Trophoblast cell (in vitro differentiated cells and primary cell): ENCODE measurements around the gene PRKCH.
A peak's percentile ranks its signal among the peaks of the same experiment; 100 is the strongest.

Experiments used
- DNase-seq, 2 donors: peaks; one replicate each; pipeline ENCODE4 v3.0.0-alpha.2; 2016
- H2AFZ ChIP-seq: 2 replicates; pipeline ENCODE4 v1.6.1; 2013; ENCODE audit warnings: low read length, moderate library complexity, mild to moderate bottlenecking; ENCODE audit not compliant: insufficient read depth, poor library complexity
- H2AK5ac ChIP-seq: 2 replicates; pipeline ENCODE4 v1.6.1; 2013; ENCODE audit warnings: mild to moderate bottlenecking, low read length
- H2BK120ac ChIP-seq: 2 replicates; pipeline ENCODE4 v1.6.1; 2013; ENCODE audit warnings: low read length, mild to moderate bottlenecking, moderate library complexity; ENCODE audit not compliant: insufficient read depth, poor library complexity
- H2BK12ac ChIP-seq: 2 replicates; pipeline ENCODE4 v1.6.1; 2013; ENCODE audit warnings: mild to moderate bottlenecking, low read length, moderate library complexity
- H2BK5ac ChIP-seq: 2 replicates; pipeline ENCODE4 v1.6.1; 2013; ENCODE audit warnings: low read length, low read depth, moderate library complexity, mild to moderate bottlenecking; ENCODE audit not compliant: poor library complexity
- H3K14ac ChIP-seq: 2 replicates; pipeline ENCODE4 v1.6.1; 2013; ENCODE audit warnings: mild to moderate bottlenecking, low read length
- H3K18ac ChIP-seq: 2 replicates; pipeline ENCODE4 v1.6.1; 2013; ENCODE audit warnings: mild to moderate bottlenecking, low read length
- H3K23ac ChIP-seq: 2 replicates; pipeline ENCODE4 v1.6.1; 2013; ENCODE audit warnings: low read length
- H3K27ac ChIP-seq: 2 replicates; pipeline ENCODE4 v1.5.1; 2013; ENCODE audit warnings: low read depth, mild to moderate bottlenecking, inconsistent platforms, low read length, moderate library complexity
- H3K27me3 ChIP-seq: 2 replicates; pipeline ENCODE4 v1.6.1; 2013; ENCODE audit warnings: inconsistent platforms, mild to moderate bottlenecking, low read length, moderate library complexity; ENCODE audit not compliant: insufficient read depth
- H3K36me3 ChIP-seq, 2 experiments: 1 replicate in 1 of 2; 2 replicates in 1 of 2; pipeline ENCODE4 v1.6.1; 2013; ENCODE audit warnings: low read length in 2 of 2, mild to moderate bottlenecking in 2 of 2, moderate library complexity in 1 of 2; ENCODE audit not compliant: insufficient read depth in 2 of 2, control insufficient read depth in 1 of 2
- H3K4ac ChIP-seq: 2 replicates; pipeline ENCODE4 v1.6.1; 2013; ENCODE audit warnings: low read depth, mild to moderate bottlenecking, low read length, moderate library complexity
- H3K4me1 ChIP-seq, 2 experiments: 1 replicate in 1 of 2; 2 replicates in 1 of 2; pipeline ENCODE4 v1.6.1; 2013; ENCODE audit warnings: low read length in 2 of 2, mild to moderate bottlenecking in 2 of 2, moderate library complexity in 1 of 2; ENCODE audit not compliant: insufficient read depth in 2 of 2, control insufficient read depth in 1 of 2
- H3K4me2 ChIP-seq: 2 replicates; pipeline ENCODE4 v1.6.1; 2013; ENCODE audit warnings: inconsistent platforms, mild to moderate bottlenecking, low read length, moderate library complexity
- H3K4me3 ChIP-seq: 2 replicates; pipeline ENCODE4 v1.5.1; 2013; ENCODE audit warnings: mild to moderate bottlenecking, low read depth, low read length, inconsistent platforms
- H3K79me1 ChIP-seq: one replicate; pipeline ENCODE4 v1.6.1; 2013; ENCODE audit warnings: low read length
- H3K79me2 ChIP-seq: 2 replicates; pipeline ENCODE4 v1.6.1; 2013; ENCODE audit warnings: low read length, mild to moderate bottlenecking; ENCODE audit not compliant: control insufficient read depth, insufficient read depth, poor library complexity
- H3K9ac ChIP-seq: 2 replicates; pipeline ENCODE4 v1.6.1; 2013; ENCODE audit warnings: mild to moderate bottlenecking, low read length
- H3K9me3 ChIP-seq: 2 replicates; pipeline ENCODE4 v1.6.1; 2013; ENCODE audit warnings: low read depth, mild to moderate bottlenecking, control low read depth, inconsistent platforms, low read length; ENCODE audit not compliant: insufficient read depth
- H4K12ac ChIP-seq: 2 replicates; pipeline ENCODE4 v1.6.1; 2013; ENCODE audit warnings: low read depth, mild to moderate bottlenecking, low read length, moderate library complexity
- H4K8ac ChIP-seq: 2 replicates; pipeline ENCODE4 v1.6.1; 2013; ENCODE audit warnings: low read depth, mild to moderate bottlenecking, low read length, moderate library complexity
- H4K91ac ChIP-seq: one replicate; pipeline ENCODE4 v1.6.1; 2013; ENCODE audit warnings: low read depth, mild to moderate bottlenecking, low read length, moderate library complexity
- WGBS: extraction: QIAGEN DNeasy Blood & Tissue Kit; methylation state at CpG from one replicate; pipeline ENCODE4 v1.1.7; 2013; ENCODE audit warnings: missing lambda C conversion rate; ENCODE audit not compliant: insufficient read length, insufficient coverage; ENCODE audit errors: extremely low coverage; 5-methylcytosine and 5-hydroxymethylcytosine counted together

PRKCH gene

DNA sequence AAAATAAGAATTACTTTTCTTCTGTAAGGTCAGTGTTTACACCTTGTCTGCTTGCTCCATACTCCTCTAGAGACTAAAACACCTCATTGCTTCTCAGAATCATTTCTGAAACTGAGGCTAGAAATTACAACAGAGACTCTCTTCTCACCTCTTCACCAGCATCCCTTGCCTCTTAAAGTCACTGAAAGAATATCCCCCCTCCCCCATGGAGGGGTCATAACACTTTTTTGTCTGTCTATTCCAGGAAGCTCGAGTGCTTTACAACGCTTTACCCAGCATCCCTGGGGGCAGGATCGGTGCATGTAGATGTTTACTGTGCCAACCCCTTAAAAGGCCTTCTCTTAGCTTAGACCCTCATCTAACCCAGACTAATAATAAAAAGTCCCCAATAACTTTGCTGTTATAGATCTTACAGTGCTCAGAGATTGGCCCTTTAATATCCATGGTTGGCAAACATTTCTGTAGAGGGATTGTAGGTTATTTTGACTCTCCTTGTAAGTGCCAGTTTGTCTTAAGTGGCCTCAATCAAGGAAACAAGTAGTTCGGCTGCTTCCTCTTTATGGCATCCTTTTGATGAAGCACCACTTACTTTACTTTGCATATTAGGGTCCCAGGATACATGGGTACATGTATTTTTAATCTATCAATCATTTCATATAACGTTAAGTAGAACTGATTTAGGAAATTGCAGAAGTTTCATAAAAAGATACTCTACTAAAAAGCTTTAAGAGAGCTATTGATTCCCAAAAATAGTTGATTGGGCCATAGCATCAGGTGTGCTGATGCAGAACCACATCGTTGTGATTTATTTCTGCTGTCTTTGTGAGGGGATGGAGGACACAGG is 29.3 kb downstream of the PRKCH start:
- Histone ChIP-seq H3K14ac (no peak overlapping the region), H3K9ac (no peak overlapping the region), H4K8ac (no peak overlapping the region), H3K27ac (no peak overlapping the region), H3K4me2 (no peak overlapping the region), H4K91ac (no peak overlapping the region), H3K79me1 (peaks cover 7% of the 10 kb centered on the region), H3K27me3 (no peaks in the 10 kb centered on the region), H2BK12ac (no peak overlapping the region), H2AFZ (no peak overlapping the region), H3K23ac (no peak overlapping the region), H3K36me3 (no peaks in the 10 kb centered on the region), H3K79me2 (peaks cover 8% of the 10 kb centered on the region), H2BK120ac (no peak overlapping the region), H3K9me3 (no peaks in the 10 kb centered on the region), H2BK5ac (no peak overlapping the region), H2AK5ac (no peak overlapping the region), H3K18ac (no peak overlapping the region), H3K4ac (peak overlapping the region; percentile 94), H4K12ac (no peak overlapping the region), H3K4me3 (no peak overlapping the region), H3K4me1 (peaks cover 8 to 16% of the 10 kb centered on the region in 2 experiments)
- no peak for DNase-seq
- no CpG with 5 or more reads among the region's 6 CpGs for WGBS

GRCh38 chr14:61351477-61351876 is 30.1 kb downstream of the PRKCH start:
- no peak overlapping the region for H3K23ac ChIP-seq
- no peak overlapping the region for H2BK120ac ChIP-seq
- no peak overlapping the region for H2BK5ac ChIP-seq
- no peaks in the 10 kb centered on the region for H3K9me3 ChIP-seq
- no peak overlapping the region for H4K8ac ChIP-seq
- no CpG with 5 or more reads among the region's 6 CpGs for WGBS
- H3K79me1 ChIP-seq, result peaks cover 9% of the 10 kb centered on the region
- H3K9ac ChIP-seq, result no peak overlapping the region
- peak overlapping the region; percentile 30 for H3K4ac ChIP-seq
- no peak overlapping the region for H3K4me3 ChIP-seq
- H3K27me3 ChIP-seq, result no peaks in the 10 kb centered on the region
- H2AK5ac ChIP-seq, result no peak overlapping the region
- peaks cover 8% of the 10 kb centered on the region for H3K79me2 ChIP-seq
- H3K4me1 ChIP-seq, result peaks cover 8 to 19% of the 10 kb centered on the region in 2 experiments
- H2AFZ ChIP-seq, result no peak overlapping the region
- H3K36me3 ChIP-seq, result no peaks in the 10 kb centered on the region
- H3K4me2 ChIP-seq, result no peak overlapping the region
- H3K27ac ChIP-seq, result peak overlapping the region; percentile 42
- H3K14ac ChIP-seq, result no peak overlapping the region
- H4K12ac ChIP-seq, result no peak overlapping the region
- no peak overlapping the region for H2BK12ac ChIP-seq
- DNase-seq, result no peak
- H3K18ac ChIP-seq, result no peak overlapping the region
- no peak overlapping the region for H4K91ac ChIP-seq

DNA sequence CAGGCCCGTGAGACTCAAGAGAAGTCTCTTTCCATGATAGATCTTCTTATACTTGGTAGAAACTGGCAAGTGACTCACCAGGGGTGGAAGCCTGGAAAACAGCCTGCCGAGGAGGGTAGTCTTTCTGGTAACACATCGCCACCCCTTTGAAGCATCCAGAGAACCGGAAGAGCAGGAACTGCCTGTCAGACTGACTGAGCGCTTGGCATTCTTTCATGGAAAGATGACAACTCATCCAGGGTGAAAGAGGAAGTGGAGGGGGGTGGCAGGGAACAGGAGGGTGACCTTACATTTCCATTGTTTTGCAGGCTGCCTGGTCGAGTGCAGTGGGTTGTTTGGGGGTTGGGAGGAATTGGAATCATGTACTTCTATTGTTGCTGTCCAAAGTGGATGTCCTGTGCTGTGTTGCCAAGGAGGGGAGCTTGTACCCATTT is 34.5 kb downstream of the PRKCH start:
- Histone ChIP-seq H3K9me3 (no peaks in the 10 kb centered on the region), H2AFZ (no peak overlapping the region), H3K79me1 (peaks cover 18% of the 10 kb centered on the region), H3K36me3 (no peaks in the 10 kb centered on the region), H3K4me3 (no peak overlapping the region), H3K9ac (no peak overlapping the region), H3K23ac (no peak overlapping the region), H3K4ac (peak overlapping the region; percentile 7), H3K79me2 (peaks cover 16% of the 10 kb centered on the region), H2BK5ac (peak overlapping the region; percentile 61), H4K12ac (no peak overlapping the region), H3K4me2 (peak overlapping the region; percentile 46), H3K27me3 (no peaks in the 10 kb centered on the region), H2BK12ac (no peak overlapping the region), H3K14ac (no peak overlapping the region), H2AK5ac (no peak overlapping the region), H3K18ac (no peak overlapping the region), H4K91ac (peak overlapping the region; percentile 60), H4K8ac (no peak overlapping the region), H2BK120ac (peak overlapping the region; percentile 71), H3K27ac (peak overlapping the region; percentile 91), H3K4me1 (peaks cover 15 to 27% of the 10 kb centered on the region in 2 experiments)
- WGBS, result no CpG with 5 or more reads among the region's 6 CpGs
- DNase-seq, result peak; percentile 99

- Histone ChIP-seq H2BK12ac (peak overlapping the region; percentile 97), H3K4ac (peak overlapping the region; percentile 71), H3K79me1 (peaks cover 16% of the 10 kb centered on the region), H3K4me1 (peaks cover 16 to 29% of the 10 kb centered on the region in 2 experiments), H2BK5ac (no peak overlapping the region), H2BK120ac (no peak overlapping the region), H4K8ac (no peak overlapping the region), H3K36me3 (no peaks in the 10 kb centered on the region), H3K23ac (no peak overlapping the region), H4K91ac (peak overlapping the region; percentile 41), H3K9me3 (no peaks in the 10 kb centered on the region), H3K27me3 (no peaks in the 10 kb centered on the region), H3K14ac (peak overlapping the region; percentile 21), H4K12ac (no peak overlapping the region), H3K79me2 (peaks cover 14% of the 10 kb centered on the region), H3K4me3 (no peak overlapping the region), H2AFZ (no peak overlapping the region), H3K18ac (peak overlapping the region; percentile 39), H2AK5ac (no peak overlapping the region), H3K9ac (no peak overlapping the region), H3K27ac (peak overlapping the region; percentile 83), H3K4me2 (no peak overlapping the region)
- DNase-seq, result no peak
- WGBS, result no CpG with 5 or more reads among the region's 4 CpGs
Measured at GRCh38 chr14:61357123-61357522, 35.7 kb downstream of the PRKCH start.
